ENCODE measurements around the gene VPS26B.

- TF ChIP-seq TARDBP (IDR thresholded peaks at IDR 0.05), result no peak
- TF ChIP-seq CTCF (IDR thresholded peaks at IDR 0.05 in 2 of 3, conservative IDR thresholded peaks at IDR 0.05 in 1 of 3; ENCODE audit: insufficient read depth in 2 of 3, low read depth in 1 of 3, low read length in 3 of 3), result no peak
- no peak for TF ChIP-seq HMG20B (CRISPR knock-in tag; IDR thresholded peaks at IDR 0.05)
- no peak for TF ChIP-seq CREM (IDR thresholded peaks at IDR 0.05; ENCODE audit: low read depth)
- no peak for TF ChIP-seq SREBF1 (IDR thresholded peaks at IDR 0.05; ENCODE audit: borderline replicate concordance, low read depth, low read length)
- no peak for TF ChIP-seq ZNF12 (CRISPR knock-in tag; IDR thresholded peaks at IDR 0.05)
- no peak for TF ChIP-seq KLF16 (IDR thresholded peaks at IDR 0.05)
- no peak for TF ChIP-seq FUS (optimal IDR thresholded peaks at IDR 0.05; ENCODE audit: low read depth, low read length)
- no peak for TF ChIP-seq POLR2AphosphoS5 (IDR thresholded peaks at IDR 0.05; ENCODE audit: control insufficient read depth, insufficient read depth, low read depth, low read length)
Measured at GRCh38 chr11:134271978-134272377, 47.5 kb downstream of the VPS26B start.

Data from K562 (cell line).